GM18517 (cell line): ENCODE results near the gene ARRDC3.
"Not testable (repeated sequence)": the region's sequence is repeated elsewhere in the genome, so short reads cannot be mapped to it uniquely, and the experiment has no call there.

ENCODE experiments used
- ATAC-seq: cut with Tn5 transposase; IDR thresholded peaks from one replicate; pipeline ENCODE4 v1.9.1; 2021; ENCODE audit warnings: mild to moderate bottlenecking, moderate library complexity; ENCODE audit not compliant: unreplicated experiment

ARRDC3 gene

DNA sequence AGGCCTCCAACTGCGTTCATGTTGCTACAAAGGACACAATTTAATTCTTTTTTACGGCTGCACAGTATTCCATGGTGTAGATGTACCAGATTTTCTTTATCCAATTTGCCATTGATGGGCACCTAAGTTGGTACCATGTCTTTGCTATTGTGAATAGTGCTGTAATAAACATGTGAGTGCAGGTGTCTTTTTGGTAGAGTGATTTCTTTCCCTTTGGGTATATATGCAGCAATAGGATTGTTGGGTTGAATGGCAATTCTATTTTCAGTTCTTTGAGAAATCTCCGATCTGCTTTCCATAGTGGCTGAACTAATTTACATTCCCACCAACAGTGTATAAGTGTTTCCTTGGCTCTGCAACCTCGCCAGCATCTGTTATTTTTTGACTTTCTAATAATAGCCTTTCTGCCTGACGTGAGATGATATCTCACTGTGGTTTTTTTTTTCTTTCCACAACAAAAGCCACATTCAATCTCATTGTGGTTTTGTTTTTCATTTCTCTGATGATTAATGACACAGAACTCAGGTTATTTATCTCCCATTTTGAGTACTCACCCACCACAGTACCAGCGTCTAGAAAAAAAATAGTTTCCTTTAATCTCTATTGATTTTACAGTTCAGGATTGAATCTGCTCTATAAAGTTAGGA, 21.9 kb downstream of the ARRDC3 start:
- ATAC-seq, result peak; percentile 89

DNA sequence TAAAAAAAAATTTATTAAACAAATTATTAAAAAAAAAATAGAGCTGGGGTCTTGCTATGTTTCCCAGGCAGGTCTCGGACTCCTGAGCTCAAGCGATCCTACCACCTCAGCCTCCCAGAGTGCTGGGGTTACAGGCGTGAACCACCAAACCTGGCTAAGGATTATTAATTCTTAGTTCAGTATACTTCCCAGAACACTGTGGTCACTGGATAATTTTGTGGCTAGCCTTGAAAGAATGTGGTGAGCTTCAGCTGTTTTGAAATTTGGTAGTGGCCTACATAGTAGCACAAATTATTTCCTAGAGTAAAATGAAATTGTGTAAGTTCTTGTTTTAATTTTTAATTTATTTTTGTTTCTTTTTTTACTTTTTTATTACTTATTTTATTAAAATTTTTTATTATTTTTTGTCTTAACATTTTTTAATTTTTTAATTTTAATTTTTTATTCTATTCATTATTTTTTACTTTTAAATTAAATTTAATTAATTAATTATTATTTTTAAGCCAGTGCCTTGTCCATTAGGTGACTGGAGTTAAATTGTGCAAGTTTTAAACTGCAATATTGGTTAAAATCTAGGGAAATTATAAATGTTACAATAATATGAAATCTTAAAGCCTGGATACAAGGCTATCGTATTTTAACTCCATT, 23.0 kb downstream of the ARRDC3 start:
- ATAC-seq, result no peak

DNA sequence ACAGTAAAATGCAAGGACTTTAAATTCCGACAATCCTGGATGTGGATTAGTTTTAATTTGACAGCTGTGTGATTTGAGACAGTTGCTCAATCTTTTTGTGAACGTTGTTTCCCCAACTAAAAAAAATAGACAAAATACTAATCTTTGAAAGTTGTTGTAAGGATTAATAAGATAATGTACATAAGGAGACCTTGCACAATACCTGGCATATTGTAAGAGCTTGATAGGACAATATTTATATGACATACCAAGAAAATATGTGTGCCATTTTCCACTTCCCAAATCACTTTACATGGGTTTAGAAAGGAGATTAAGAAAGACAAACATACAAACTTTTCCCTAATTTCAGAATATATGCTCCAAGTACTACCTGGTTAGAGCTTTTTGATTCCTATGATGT, 25.3 kb downstream of the ARRDC3 start:
- no peak for ATAC-seq

DNA sequence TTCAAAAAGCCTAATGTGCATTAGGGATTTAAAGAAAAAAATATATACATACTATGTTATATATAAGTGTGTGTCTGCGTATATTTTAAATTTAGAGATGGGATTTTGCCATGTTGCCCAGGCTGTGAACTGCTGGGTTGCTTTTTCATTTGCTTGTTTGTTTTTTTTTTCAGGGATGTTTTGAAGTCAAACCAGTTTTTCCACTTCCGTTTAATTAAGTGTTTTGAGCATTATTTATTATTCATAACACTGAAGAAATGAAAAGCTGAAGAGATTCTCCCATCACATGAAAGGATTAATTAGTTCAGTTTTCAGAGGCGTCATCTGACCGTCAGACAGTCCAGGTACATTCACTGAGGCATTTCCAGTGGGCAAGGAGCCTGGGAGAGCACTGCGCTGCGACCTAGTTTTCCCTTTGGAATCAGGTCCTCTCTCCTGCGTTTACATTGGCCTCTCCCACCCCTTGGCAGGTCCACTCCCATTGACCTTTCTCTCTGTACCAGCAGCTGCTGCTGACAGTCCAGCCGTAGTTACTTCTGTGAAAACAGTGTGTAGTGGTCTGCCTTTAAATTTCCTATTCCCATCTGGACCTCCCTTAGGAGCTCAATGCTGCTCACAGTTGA, 26.0 kb downstream of the ARRDC3 start:
- ATAC-seq, result no peak

DNA sequence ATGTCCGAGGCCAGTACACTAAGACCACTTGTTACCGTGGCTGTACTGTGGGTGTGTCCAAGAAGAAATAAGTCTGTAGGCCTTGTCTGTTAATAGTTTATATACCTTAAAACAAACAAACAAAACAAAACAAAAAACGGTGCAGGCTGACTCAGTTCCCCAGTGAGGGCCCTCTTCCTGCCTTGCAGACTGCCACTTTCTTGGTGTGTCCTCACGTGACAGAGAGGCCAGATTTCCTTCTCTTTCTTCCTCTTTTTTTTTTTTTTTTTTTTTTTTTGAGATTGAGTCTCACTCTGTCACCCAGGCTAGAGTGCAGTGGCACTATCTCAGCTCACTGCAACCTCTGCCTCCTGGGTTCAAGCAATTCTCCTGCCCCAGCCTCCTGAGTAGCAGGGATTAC, 28.2 kb downstream of the ARRDC3 start:
- ATAC-seq, result not testable (repeated sequence)

DNA sequence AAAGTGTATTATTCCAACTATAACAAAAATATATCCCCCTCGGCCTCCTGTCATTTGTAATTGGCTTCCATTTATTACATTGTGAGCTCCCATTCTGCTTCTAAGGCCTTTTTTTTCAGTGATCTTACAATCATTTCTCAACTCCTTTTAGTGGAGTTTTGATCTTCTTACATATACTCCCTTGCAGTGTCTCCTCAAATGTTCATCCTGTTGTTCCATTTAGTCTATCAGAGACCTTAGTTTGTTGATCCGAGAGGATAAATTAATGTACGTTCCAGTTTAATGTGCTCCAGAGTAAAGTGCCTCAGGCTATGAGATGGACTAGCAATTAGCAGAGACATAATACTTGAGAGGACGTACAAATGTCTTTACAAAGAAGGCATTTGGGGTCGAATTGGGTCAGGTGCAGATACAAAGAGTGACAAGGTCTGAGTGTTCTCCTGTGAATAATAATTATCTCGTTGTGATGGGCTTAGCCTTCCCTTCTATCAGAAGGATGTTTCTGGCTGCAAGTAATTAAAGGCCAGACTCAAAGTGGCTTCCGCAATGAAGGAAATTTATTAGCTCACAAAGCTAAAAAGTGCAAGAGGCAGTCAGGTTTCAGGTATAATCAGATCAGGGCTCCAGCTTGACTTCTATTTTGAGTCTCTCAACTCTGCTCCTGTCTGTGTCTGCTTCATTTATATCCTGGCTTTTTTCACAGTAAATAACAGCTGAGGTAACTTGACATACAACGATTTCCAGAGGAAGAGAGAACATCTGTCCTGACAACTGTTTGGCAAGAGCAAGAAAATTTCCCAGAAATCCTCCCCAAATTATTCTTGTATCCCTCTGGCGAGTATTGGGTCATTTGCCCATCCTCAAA, 30.1 kb downstream of the ARRDC3 start:
- ATAC-seq, result no peak

DNA sequence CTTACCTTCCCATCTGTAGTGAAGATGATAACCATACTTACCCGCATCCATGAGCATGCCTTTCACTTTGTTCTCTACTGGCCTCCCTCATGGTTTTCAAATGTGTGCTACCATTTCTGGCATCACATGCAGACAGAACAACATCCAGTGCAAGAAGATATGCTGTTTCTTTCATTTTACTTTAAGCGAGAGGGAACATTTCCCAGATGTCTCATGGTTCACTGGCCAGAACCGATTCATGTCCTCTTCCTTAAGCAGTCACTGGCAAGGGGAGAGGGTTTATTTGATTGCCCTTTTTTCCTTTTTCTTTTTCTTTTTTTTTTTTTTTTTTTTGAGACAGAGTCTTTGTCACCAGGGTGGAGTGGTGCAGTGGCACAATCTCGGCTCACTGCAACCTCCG, 37.7 kb downstream of the ARRDC3 start:
- ATAC-seq, result no peak

DNA sequence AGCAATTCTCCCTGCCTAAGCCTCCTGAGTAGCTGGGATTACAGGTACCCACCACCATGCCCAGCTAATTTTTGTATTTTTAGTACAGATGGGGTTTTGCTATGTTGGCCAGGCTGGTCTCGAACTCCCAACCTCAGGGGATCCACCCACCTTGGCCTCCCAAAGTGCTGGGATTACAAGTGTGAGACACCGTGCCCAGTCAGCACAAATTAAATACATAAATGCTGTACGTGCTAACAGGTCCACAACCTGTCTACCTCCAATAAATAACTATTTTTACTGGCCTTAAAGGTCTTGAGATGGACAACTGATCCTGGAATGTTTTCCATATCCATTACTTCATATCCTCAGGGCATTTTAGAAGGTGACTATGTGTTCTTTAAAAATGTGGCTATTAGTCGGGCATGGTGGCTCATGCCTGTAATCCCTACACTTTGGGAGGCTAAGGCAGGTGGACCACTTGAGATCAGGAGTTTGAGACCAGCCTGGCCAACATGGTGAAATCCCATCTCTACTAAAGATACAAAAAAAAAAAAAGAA, 38.4 kb downstream of the ARRDC3 start:
- ATAC-seq, result not testable (repeated sequence)

DNA sequence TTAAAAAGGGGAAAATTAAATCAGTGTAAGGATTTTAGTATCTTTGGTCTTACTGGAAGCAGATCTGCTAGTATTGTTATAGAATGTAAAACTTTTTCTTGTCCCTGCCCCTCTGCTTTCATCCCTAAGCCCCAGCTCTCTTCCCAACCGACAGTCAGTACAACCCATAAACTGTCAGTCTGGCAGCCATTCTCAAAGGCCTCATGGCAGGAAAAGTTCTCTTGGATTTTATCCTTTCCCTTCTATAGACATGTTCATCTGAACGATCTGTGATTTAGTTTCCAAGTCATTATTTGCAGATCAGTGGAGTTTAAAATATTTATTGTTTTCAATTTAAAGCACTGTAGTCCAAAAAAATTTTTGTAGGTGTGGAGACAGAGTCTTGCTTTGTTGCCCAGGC, 39.2 kb downstream of the ARRDC3 start:
- no peak for ATAC-seq

DNA sequence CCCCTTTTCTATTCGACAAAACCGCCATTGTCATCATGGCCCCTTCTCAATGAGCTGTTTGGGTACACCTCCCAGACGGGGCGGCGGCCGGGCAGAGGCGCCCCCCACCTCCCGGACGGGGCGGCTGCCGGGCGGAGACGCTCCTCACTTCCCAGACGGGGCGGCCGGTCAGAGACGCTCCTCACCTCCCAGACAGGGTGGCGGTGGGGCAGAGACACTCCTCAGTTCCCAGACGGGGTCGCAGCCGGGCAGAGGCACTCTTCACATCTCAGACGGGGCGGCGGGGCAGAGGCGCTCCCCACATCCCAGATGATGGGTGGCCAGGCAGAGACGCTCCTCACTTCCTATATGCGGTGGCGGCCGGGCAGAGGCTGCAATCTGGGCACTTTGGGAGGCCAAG, 40.2 kb downstream of the ARRDC3 start:
- ATAC-seq, result not testable (repeated sequence)

DNA sequence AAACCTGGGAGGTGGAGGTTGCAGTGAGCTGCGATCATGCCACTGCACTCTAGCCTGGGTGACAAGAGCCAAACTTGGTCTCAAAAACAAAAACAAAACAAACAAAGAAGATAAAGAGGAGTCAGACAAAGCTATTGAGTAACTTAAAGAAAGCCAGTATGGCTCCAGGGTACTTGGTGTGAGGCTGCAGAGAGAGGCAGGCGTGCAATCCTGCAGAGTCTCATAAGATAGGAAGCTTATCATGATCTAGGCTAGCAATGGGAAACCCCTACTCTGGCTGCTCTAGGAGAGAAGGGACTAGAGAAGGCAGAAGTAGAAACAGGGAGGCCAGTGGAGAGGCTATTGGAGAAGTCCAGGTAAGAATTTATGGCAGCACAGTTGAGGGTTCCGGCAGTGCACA, 42.0 kb downstream of the ARRDC3 start:
- ATAC-seq, result no peak

DNA sequence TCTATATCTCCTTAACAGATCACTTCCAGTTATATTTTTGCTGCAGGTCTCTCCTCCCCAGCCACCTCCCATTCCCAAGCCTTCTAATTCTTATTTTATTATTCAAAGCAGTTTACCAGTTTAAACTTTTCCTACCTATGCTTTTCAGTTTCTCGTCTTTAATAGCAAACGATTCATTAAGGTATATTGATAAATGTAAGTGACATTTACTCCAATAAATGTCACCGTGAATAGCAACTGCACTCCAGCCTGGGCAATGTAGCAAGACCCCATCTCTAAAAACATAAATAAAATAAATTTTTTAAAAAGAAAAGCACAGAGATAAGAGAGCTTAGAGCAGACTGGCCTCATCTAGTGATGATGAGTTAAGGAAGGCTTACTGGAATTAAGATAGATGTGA, 42.6 kb downstream of the ARRDC3 start:
- no peak for ATAC-seq

DNA sequence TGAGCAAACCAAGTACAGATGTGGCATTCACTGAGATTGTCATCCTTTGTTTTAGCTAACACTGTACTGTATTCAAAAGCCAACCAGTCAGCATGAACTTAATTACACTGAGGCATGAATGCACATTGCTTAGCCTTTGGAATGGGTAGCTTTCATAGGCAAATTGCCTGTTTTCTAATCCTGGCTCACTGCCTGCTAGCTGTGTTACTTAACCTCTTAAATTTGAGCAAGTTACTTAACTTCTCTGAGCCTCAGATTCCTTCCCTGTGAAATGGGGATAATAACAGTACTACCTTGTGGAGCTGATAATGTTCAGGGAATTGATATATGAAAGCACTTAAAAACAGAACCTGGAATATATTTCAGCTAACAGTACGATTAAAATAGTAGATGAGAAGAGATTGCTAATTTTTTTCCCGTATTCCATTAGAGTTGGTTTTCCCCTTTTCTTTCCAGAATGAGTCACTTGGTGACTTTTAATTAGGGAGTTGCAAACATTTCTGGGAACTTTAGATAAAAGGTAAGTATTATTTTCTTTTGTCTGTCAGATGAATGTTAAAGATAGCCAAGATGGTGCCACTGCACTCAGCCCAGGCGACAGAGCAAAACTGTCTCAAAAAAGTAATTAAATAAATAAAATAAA, 43.9 kb downstream of the ARRDC3 start:
- no peak for ATAC-seq

DNA sequence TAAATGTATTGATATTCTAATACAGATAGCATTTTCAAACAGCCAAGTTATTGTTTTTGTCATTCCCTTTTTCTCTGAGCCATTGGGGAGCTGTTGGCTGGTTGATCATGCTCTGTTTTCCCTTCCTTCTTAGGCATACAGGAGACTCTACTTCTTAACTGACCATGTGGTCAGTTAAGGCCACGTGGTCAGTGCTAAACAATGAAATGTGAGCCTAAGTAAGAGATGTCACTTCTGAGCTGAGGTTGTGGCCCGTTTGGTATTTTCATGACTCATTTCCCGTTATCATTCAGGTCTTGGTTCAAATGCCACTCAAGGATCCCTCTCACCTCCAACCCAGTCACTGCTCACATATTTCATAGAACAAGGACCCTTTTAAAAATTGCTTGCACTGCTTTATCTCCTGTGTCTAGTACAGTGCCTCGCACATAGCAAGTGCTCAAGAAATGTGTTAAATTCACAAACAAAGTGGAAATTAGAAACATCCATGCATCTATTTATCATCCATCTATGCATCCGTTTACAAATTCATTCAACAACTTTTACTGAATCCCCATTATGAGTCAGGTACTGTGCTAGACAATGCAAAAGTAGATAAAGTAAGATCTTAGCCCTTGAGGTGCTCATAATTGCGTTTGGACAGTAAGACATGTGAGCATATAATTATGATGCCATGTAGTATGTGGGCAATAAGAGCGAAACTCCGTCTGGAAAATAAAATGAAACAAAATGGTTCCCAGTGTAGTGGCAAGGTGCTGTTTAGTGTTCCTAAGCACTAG, 50.7 kb downstream of the ARRDC3 start:
- no peak for ATAC-seq

DNA sequence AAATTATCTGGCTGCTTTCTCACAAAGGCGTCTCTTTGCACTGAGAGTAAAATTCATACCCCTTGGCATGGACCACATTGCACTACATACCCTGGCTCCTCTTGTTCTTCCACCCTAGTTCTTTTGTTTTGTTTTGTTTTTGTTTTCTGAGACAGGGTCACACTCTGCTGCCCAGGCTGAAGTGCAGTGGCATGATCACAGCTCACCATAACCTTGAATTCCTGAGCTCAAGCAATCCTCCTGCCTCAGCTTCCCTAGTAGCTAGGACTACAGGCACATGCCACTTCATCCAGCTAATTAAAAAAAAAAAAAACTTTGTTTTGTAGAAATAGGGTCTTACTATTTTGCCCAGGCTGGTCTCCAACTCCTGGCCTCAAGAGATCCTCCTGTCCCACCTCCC, 51.4 kb downstream of the ARRDC3 start:
- no peak for ATAC-seq

DNA sequence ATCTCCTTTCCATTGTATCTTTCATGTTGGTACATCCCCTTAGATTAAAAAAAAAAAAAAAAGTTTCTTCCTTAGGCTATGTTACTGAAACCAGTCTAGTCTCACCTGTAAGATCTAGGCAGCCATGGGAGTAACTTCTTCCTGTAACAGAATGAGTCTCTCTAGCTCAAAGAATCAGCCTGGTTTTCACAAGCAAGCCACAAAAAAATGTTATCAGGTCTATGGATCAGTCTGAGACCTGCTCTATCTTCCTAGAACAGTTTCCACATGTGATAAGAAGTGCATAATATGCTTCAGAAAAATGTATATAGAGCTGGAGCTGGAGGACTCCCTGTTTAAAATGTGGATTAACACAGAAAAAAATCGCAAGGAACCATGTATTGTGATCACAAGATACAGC, 53.8 kb downstream of the ARRDC3 start:
- ATAC-seq, result no peak

DNA sequence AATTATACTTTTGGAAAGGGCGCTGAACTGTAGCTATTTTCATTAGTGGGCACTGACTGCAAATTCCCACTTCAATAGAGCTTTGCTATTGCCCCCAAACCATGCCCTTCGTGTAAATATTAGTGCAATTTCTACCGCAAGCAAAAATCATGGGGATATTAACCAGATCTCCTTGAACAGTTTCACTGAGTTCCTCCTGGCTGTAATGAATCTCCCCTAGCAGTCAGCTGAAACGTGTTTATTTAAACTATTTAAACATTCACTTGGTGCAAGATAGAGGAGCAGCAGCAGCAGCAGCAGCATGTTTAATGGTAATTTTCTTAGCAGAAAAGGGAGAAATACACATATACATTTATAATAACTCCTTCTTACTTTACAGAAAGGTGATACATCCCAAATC, 54.4 kb downstream of the ARRDC3 start:
- ATAC-seq, result no peak

DNA sequence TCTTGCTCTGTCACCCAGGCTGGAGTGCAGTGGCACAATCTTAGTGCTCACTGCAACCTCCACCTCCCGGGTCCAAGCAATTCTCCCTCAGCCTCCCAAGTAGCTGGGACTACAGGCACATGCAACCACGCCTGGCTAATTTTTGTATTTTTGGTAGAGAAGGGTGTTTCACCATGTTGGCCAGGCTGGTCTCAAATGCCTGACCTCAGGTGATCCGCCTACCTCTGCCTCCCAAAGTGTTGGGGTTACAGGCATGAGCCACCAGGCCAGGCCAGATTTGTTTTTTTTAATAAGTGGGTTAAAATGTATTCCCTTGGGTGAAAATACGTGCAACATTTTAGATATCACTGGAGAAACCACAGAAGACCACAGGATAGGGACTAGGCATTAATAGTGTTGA, 60.1 kb downstream of the ARRDC3 start:
- ATAC-seq, result not testable (repeated sequence)

DNA sequence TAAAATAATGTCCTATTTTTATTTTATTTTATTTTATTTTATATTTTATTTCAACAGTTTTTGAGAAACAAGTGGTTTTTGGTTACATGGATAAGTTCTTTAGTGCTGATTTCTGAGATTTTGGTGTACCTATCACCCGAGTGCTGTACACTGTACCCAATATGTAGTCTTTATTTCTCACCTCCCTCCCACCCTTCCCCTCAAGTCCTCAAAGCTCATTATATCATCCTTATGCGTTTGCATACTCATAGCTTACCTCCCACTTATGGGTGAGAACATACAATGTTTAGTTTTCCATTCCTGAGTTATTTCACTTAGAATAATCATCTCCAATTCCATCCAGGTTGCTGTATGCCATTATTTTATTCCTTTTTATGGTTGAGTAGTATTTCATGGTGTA, 63.5 kb downstream of the ARRDC3 start:
- no peak for ATAC-seq

DNA sequence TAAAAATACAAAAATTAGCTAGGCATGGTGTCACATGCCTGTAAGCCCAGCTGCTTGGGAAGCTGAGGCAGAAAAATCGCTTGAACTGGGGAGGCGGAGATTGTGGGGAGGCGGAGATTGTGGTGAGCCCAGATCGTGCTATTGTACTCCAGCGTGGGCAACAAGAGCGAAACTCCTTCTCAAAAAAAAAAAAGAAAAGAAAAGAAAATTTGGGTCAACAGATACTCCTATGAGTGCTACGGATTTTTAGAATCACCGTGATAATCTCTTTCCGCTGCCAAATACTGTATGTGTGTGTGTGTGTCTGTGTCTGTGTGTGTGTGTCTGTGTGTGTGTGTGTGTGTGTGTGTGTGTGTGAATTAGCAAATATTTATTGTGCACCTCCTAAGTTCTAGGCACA, 64.4 kb downstream of the ARRDC3 start:
- ATAC-seq, result no peak
